GM18867 (cell line): ENCODE measurements around the gene LZTR1.
"Not testable (repeated sequence)": the region's sequence is repeated elsewhere in the genome, so short reads cannot be mapped to it uniquely, and the experiment has no call there.

Experiments used
- ATAC-seq: cut with Tn5 transposase; IDR thresholded peaks from one replicate; pipeline ENCODE4 v1.9.1; 2021; ENCODE audit warnings: mild to moderate bottlenecking, moderate library complexity; ENCODE audit not compliant: unreplicated experiment

The LZTR1 gene

DNA sequence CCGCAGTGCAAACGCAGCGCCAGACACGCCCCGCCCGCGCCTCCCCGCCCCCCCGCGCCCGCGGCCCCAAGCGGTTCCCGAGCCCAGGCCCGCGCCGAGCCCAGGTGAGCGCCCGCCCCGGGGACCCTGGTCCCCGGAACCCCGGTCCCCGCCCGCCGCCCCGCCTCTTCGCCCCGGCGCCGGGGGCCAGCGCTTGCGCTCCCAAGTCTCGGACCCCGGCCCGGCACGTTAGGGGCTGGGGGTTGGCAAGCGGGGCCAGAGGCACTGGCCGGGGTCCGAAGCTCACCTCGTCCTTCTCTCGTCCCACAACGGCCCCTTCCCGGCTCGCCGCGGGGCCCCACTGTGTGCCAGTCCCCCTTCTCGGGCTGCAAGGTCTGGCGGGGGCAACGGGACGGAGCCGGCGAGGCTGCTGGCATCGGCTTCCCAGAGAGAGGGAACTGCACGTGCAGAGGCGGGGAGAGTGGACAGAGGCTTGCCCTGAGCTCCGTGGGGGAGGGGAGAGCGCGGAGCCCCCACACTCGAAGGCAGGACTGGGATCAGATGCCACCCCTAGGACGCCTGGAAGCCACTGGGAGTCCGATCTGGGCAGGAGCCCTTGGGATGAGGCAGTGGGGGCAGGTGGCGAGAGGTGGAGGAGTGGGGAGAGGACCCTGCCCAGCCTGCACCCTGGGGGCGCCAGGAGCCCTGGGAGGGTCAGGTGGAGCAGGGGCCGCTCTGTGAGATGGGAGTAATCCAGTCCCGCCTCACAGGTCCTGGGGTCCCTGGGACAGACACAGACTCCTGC lies 16.8 kb upstream of the LZTR1 start:
- ATAC-seq, result no peak

DNA sequence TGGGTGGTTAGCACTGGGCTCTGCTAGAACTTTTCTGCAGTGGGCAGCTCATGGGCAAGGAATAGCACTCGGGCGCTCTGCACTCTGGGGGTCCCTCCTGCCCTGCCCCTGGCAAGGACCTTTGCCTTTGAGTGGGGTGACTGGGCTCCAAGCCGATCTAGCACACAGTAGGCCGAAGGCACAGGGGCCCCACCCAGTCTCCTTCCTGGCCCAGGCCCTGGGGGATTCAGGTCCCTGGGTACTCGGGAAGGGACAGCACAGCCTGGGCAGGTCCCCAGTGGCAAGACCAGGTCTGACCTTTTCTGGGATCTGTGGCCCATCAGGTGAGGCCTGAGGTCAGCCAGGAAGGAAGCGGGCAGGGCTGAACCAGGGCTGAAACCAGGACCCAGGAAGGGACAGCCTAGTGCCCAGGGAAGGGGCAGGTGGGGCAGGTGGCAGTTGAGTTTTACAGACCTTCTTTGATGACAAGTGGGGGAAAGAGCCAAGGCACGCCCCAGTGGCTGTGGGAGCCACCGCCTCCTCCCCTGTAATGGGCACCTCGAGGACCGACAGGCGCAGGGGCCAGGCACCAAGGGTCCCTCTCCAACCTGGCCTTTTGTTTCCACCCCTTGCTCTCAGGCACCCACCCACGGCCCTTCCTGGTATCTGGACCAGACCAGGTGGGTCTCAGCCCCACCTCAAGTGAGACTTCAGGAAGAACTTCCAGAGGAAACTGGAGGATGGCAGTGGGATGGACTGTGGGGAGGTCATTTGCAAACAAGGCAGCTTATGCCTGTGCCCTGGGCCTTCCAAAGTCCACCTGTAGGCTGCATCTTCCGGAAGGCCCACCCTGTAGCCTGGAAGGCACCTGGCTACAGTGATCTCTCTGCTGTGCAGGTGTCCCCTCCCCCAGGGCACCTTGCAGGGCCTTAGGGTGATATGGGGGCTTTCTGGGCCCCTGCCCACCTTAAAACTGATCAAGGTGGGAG lies 15.9 kb upstream of the LZTR1 start:
- no peak for ATAC-seq

DNA sequence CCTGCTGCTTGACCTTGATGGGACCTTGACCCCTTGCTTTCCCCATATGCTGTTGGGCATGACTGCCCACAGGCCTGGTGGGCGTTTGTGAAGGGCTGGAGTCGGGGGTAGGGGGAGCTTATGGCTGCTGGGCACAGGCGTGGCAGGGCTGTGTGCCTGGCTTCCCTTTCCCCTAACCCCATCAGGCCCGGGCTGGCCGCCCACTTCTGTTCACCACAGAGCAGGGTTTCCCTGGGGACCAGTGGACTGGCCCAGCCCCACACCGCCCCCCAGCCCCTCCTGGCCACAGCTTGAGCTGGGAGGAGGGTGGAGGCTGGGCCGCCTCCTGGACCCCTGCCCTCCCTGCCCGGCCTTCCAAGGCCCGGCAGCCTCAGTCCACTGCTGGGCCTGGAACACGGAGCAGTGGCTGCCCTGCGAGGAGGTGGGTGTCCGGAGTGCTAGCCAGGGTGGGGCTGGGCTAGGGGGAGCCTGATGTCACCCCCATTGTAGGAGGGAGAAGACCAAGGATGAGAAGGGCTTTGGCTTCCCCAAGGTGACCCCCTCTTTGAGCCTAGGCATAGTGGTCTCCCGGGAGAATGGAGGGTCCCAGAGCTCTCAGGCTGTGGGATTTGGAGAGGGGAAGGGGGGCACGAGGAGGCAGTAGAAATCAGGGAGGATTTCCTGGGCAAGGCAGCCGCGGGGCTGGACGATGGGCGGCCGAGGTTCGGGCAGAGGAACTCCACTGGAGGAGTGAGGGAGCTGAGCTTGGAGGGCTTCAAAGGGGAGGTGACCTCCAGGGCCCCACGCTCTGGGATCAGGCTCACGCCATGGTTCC lies 15.0 kb upstream of the LZTR1 start, which contains the start of gene AIFM3:
Gene AIFM3, plus strand, starts transcription at position 373 of the 814 bp plus-strand sequence. CDS start 690 bp downstream, outside the sequence.
- ATAC-seq, result no peak

DNA sequence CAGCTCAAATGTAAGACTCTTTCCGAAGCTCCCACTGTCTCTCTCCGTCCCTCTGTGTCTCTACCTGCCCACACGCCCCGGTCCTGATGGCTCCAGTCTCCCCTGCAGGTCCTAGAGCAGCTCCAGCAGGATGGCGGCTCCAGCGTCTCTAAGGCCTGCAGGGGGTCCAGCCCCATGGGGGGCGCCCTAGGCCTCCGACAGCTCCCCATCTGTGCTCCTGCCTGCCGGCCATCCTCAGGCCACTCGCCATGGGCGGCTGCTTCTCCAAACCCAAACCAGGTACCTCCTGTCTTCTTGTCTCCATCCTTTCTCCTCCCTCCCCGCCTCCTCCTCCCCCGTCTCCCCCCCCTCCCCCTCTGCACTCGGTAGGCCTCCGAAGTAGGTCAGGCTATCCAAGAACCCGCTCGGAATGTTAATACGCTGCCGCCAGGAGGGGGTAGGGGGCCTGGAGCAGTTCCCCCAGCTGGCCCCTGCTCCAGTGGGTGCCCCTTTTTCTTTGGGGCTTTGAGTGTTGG lies 14.3 kb upstream of the LZTR1 start:
- no peak for ATAC-seq

DNA sequence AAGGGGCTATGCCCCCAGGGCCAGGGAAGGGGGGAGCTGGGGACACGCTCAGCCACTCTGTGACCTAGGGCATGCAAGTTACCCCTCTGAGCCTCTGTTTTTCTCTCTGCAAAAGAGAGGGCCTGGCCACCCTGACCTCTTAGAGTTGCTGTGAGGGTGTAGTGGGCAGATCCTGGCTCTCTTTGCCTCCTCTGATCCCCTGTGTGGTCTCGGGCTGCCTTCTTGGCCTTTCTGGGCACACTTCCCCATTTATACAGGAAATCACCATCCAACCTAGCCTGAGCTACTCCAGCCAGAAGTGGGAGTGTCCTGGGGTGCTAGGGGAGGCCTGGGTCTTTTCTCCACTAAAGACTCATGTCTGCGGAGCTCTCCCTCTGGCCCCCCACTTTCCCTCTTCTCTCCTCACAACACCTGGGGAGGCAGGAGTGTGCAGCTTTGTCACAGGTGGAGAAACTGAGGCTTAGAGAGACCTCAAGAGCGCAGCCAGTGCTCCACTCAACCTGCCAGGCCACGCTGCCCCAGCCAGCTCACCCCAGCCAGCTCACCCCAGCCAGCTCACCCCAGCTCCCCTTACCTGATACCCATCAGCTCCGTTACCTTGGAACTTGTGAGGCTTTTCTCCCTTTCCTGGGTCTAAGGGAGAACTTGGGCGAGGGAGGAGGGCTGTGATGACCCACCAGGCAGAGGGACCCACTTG lies 13.7 kb upstream of the LZTR1 start:
- ATAC-seq, result no peak

DNA sequence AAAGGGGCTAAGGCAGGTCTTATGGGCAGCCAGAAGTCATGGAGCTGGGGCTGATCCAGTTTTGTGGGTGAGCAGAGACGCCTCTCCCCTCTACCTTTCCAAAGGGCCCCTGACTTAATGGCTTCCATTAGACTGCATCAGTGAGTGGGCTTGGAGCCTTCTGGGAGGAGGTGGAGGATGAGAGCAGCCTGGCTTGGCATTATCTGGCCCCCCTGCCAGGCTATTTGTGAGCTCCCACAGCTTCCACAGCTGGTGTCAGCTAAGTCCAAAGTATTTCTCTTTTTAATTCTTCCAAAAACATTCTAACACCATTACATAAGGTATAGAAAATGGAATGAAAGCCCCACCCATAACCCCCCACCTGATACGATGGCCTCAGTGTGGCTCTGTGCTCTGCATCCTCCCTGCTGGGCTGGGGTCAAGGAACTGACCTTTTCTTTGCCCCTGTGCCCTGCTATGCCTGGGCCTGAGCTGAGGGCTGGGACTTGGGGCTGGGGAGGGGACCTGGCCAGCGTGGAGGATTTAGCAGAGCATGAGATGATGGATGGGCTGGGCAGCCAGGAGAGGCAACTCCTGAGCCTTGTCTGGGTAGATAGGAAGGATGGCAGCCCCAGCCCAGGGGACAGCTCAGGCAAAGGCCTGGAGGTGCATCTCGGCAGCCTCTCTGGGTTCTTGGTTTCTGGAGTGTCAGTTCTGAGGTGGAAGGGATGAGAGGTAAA lies 11.0 kb upstream of the LZTR1 start:
- no peak for ATAC-seq

DNA sequence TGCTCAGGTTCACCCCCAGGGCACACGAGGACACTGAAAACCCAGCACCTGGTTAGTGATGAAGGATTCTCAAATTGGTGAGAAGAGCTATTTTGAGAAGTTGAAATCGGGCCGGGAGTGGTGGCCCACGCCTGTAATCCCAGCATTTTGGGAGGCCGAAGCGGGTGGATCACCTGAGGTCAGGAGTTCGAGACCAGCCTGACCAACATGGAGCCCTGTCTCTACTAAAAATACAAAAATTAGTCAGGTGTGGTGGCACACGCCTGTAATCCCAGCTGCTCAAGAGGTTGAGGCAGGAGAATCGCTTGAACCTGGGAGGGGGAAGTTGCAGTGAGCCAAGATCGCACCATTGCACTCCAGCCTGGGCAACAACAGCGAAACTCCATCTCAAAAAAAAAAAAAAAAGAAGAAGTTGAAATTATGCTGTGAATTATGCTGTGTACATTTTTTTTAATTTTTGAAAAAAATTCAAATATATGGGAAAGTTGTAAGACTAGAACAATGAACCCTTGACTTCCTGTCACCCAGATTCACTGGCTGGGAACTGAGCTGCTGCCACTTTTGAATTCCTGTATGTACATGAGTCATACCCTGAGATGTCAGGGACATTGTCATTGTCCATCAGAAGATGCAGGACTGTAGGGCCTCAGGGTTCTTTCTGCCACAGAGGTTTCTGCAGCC lies 9.9 kb upstream of the LZTR1 start:
- not testable (repeated sequence) for ATAC-seq

DNA sequence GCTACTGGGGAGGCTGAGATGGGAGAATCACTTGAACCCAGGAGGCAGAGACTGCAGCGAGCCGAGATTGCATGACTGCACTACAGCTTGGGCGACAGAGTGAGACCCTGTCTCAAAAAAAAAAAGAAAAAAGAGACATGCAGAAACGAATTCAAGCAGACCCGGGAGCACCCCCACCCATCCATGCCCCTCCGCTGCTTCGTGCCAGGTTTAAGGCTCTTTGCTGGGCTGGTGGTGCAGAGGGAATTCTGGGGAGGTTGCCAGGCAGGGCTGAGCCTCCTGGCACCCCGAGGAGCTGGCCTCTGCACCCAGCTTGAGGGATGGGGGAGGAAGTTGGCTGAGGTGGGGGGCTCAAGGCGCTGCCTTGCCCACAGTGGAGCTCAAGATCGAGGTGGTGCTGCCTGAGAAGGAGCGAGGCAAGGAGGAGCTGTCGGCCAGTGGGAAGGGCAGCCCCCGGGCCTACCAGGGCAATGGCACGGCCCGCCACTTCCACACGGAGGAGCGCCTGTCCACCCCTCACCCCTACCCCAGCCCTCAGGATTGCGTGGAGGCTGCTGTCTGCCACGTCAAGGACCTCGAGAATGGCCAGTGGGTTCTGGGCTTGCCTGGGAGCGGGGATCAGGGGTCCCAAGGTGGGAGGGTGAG lies 9.0 kb upstream of the LZTR1 start:
- ATAC-seq, result no peak

DNA sequence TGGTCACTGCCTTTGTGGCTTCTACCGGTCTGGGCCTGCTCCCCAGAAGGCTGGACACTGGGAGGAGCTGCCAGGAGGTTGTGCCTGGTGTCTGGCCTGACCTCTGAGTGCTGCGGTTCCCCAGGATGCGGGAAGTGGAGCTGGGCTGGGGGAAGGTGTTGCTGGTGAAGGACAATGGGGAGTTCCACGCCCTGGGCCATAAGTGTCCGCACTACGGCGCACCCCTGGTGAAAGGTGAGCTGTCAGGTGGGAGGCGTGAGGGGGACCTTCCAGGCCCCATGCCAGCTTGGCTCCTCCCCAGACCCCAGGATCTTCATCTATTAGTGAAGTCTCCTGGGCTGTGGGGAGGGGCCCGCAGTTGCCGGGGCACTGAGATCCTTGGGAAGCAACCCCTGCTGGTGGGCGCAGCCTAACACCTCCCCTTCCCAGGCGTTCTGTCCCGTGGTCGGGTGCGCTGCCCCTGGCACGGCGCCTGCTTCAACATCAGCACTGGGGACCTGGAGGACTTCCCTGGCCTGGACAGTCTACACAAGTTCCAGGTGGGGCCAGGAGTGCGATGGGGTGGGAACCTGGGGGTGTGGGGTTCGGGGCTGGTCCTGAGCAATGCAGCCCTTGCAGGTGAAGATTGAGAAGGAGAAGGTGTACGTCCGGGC lies 8.3 kb upstream of the LZTR1 start:
- ATAC-seq, result no peak

DNA sequence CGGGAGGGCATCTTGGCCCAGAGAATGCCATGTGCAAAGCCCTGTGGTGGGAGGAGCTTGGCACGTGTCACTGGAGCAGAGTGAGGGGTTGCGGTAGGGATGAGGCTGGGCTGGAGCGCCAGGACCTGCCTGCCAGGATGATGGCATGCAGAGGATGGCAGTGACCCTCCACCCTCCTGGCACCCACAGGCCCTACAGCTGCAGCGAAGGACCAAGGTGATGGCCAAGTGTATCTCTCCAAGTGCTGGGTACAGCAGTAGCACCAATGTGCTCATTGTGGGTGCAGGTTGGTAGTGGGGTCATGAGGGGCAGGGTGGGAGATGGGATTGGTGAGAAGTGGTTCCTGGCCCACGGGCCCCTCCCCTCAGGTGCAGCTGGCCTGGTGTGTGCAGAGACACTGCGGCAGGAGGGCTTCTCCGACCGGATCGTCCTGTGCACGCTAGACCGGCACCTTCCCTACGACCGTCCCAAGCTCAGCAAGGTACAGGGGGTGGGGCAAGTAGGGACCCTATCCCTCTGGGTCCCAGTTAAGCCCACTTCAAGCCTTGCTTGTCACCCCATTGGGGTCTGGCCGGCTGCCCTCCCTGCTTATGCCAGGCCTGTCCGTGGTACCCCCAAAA lies 7.7 kb upstream of the LZTR1 start:
- ATAC-seq, result no peak

DNA sequence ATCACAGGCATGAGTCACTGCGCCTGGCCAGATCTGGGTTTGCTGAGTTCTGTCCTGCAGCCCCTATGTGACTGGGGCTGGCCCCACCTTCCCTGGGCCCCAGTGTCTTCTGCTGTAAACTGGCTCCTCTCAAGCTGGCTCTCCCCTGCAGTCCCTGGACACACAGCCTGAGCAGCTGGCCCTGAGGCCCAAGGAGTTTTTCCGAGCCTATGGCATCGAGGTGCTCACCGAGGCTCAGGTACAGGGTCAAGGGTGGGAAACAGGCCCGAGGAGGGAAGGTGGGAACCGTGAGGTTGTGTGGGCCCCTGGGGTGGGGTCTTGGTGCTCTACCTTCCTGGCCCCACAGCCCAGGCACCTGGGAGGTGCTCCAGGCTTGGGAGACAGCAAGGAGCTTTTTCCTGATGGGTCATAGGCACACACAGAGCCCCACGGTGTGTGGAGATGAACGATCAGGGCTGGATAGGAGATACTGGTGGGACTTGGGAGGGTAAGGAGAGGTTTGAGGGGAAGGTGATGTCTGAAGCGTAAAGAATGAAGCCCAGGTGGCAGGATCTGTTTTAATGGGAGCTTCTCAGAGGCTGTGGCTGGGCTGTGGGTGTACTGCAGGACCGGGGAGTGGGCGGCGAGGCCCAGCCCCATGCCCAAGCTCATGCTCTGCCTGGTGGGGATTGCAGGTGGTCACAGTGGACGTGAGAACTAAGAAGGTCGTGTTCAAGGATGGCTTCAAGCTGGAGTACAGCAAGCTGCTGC lies 6.4 kb upstream of the LZTR1 start:
- ATAC-seq, result no peak

DNA sequence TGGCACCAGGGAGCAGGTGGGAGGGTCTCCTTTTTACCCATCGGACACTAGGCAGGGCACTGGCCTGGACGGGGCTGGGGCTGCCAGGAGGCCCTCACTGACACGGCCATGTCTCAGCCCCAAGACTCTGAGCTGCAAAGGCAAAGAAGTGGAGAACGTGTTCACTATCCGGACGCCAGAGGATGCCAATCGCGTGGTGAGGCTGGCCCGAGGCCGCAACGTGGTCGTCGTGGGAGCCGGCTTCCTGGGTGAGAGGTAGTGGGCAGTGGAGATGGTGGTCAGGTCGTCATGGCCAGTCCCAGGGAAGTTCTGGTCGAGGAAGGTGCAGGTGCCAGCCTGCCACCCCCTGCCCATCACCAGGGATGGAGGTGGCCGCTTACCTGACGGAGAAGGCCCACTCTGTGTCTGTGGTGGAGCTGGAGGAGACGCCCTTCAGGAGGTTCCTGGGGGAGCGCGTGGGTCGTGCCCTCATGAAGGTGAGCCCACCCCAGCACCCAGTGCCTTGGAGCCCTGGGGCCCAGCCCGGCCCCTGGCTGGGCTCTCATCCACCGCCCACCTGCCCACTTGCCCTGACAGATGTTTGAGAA lies 5.7 kb upstream of the LZTR1 start:
- no peak for ATAC-seq

DNA sequence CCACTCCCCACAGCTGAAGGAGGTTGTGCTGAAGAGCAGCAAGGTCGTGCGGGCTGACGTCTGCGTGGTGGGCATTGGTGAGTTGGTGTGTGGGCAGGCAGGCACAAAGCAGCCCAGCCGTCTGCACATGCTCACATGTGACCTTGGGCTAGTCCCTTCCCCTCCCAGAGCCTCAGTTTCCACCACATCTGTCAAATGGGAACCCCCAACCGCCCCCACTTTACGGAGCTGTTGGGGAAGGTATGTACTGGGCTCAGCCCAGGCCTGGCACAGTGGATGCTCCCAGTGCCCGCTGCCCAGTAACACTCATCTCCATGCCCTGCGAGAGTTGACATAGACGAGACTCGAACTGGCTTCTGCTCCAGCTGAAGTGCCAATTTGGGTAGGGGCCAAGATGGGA lies 5.1 kb upstream of the LZTR1 start:
- ATAC-seq, result no peak

DNA sequence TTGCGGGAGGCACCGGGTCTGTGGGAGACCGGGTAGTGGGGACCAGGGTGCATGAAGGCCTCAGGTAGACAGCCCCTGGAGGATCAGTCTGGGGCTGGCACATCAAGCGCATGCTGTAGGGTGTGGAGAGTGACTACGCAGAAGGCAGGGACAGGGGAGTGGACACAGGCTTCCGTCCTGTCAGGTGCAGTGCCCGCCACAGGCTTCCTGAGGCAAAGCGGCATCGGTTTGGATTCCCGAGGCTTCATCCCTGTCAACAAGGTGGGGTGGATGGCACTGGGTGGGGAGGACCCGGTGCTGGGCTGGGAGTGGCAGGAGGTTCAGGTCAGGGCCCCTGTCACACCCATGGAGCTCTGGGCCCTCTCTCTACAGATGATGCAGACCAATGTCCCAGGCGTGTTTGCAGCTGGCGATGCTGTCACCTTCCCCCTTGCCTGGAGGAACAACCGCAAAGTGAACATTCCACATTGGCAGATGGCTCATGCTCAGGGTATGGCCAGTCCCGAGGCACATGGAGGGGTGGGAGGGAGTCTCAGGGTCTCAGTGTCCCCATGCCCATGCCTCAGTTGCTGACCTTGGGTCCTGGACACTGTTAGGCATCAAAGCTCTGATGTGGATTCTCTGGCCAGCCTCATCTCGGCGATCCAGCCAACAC lies 4.5 kb upstream of the LZTR1 start:
- ATAC-seq, result no peak

DNA sequence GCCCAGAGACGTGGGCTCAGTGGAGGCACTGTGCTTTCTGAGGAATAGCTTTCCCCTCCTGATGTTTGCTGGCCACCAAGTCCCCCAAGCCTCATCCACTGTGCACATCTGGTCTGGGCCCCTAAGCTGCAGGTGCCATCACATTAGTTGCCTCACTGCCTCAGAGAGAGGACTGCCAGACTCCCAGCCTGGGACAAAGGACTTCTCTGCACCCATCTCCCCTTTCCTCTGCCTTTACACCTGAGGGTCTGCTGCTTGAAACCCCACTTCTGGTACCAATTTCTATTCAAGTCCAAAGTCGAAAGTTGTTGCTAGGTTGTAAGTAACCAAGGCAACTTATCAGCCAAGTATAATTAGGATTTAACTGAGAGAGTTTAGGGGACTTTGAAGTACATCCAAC lies 3.7 kb upstream of the LZTR1 start:
- ATAC-seq, result no peak

DNA sequence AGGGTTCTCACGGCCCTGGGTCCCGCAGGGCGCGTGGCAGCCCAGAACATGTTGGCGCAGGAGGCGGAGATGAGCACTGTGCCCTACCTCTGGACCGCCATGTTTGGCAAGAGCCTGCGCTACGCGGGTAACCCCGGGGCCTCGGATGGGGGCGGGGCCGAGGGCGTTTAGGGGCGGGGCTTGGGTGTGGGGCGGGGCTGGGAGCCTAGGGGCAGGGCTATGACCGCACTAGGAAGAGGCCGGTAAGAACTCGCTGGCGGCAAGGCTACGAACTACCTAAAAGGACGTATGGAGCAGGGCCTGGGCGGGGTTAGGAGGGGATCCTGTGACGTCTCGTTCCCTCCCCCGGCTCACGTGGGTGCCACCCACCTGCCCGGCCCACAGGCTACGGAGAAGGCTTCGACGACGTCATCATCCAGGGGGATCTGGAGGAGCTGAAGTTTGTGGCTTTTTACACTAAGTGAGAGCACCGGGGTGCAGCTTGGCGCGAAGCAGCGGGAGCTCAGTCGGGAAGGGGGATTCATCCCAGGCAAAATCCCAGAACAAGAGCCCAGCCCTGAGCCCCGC lies 2.8 kb upstream of the LZTR1 start:
- no peak for ATAC-seq
